Tibial nerve (tissue), 4 donors: Measurements from ENCODE around the gene NUFIP2. TPM values are rescaled to one million over a fixed set of nuclear protein-coding genes. Genes with fewer than 3 reads are reported as not detected.
"Not testable (repeated sequence)": the region's sequence is repeated elsewhere in the genome, so short reads cannot be mapped to it uniquely, and the experiment has no call there.

Experiments
- DNase-seq, 2 donors: peaks; one replicate each; pipeline ENCODE4 v3.0.0-alpha.2; 2019; ENCODE audit warnings: low spot score in 2 of 2
- H3K27ac ChIP-seq, 4 donors: fragments of 200-600 bp; sonication (generic) in 3 of 4; one replicate each; pipeline ENCODE4 v1.5.1; 2017 to 2019; ENCODE audit warnings: mild to moderate bottlenecking in 1 of 4
- H3K27me3 ChIP-seq, 2 donors: fragments of 200-600 bp; sonication (generic) in 1 of 2; one replicate each; pipeline versions ENCODE4 v1.5.1 to v1.6.0; 2017 to 2019
- H3K36me3 ChIP-seq, 3 donors: fragments of 200-600 bp; sonication (generic); one replicate each; pipeline ENCODE4 v1.5.1; 2018 to 2019
- H3K4me1 ChIP-seq, 4 donors: fragments of 200-600 bp; sonication (generic) in 3 of 4; one replicate each; pipeline ENCODE4 v1.5.1; 2017 to 2019
- H3K4me3 ChIP-seq, 4 donors: fragments of 200-600 bp; sonication (generic) in 3 of 4; one replicate each; pipeline ENCODE4 v1.5.1; 2017 to 2019; ENCODE audit warnings: mild to moderate bottlenecking in 1 of 4, moderate library complexity in 1 of 4
- H3K9me3 ChIP-seq, 4 donors: fragments of 200-600 bp; sonication (generic) in 3 of 4; one replicate each; pipeline ENCODE4 v1.5.1; 2017 to 2019
- EP300 ChIP-seq, 2 donors: sonication (generic); formaldehyde crosslinking; IDR thresholded peaks; one replicate each; pipeline ENCODE4 v1.6.1; 2017; ENCODE audit warnings: antibody characterized with exemption in 2 of 2, mild to moderate bottlenecking in 1 of 2
- POLR2A ChIP-seq, 2 donors: fragments of 450-650 bp; IDR thresholded peaks; one replicate each; pipeline ENCODE4 v1.6.1; 2017; ENCODE audit warnings: antibody characterized with exemption in 2 of 2, mild to moderate bottlenecking in 2 of 2, moderate library complexity in 2 of 2
- WGBS, 2 donors: methylation state at CpG; one replicate each; pipeline ENCODE4 v1.1.5; 2018; 5-methylcytosine and 5-hydroxymethylcytosine counted together
- total RNA-seq, 4 donors: library from RNA; depleted of rRNA; stranded (reverse); fragments of >200 nt; gene quantifications; one replicate each; pipeline ENCODE4 v1.1.0, GENCODE V29; 2016
- TF ChIP-seq, protein P1 (sequence below), 5 experiments: fragments of 200-600 bp in 3 of 5; fragments of 450-650 bp in 2 of 5; sonication (generic) in 3 of 5; IDR thresholded peaks; one replicate each; pipeline ENCODE4 v1.5.1; 2016 to 2019; ENCODE audit warnings: antibody characterized with exemption in 5 of 5, mild to moderate bottlenecking in 3 of 5, moderate library complexity in 2 of 5

The NUFIP2 gene, protein sequence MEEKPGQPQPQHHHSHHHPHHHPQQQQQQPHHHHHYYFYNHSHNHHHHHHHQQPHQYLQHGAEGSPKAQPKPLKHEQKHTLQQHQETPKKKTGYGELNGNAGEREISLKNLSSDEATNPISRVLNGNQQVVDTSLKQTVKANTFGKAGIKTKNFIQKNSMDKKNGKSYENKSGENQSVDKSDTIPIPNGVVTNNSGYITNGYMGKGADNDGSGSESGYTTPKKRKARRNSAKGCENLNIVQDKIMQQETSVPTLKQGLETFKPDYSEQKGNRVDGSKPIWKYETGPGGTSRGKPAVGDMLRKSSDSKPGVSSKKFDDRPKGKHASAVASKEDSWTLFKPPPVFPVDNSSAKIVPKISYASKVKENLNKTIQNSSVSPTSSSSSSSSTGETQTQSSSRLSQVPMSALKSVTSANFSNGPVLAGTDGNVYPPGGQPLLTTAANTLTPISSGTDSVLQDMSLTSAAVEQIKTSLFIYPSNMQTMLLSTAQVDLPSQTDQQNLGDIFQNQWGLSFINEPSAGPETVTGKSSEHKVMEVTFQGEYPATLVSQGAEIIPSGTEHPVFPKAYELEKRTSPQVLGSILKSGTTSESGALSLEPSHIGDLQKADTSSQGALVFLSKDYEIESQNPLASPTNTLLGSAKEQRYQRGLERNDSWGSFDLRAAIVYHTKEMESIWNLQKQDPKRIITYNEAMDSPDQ
- total RNA-seq, result 10 to 100 TPM; 29.4 to 35.4 (median 32.4) TPM

DNA sequence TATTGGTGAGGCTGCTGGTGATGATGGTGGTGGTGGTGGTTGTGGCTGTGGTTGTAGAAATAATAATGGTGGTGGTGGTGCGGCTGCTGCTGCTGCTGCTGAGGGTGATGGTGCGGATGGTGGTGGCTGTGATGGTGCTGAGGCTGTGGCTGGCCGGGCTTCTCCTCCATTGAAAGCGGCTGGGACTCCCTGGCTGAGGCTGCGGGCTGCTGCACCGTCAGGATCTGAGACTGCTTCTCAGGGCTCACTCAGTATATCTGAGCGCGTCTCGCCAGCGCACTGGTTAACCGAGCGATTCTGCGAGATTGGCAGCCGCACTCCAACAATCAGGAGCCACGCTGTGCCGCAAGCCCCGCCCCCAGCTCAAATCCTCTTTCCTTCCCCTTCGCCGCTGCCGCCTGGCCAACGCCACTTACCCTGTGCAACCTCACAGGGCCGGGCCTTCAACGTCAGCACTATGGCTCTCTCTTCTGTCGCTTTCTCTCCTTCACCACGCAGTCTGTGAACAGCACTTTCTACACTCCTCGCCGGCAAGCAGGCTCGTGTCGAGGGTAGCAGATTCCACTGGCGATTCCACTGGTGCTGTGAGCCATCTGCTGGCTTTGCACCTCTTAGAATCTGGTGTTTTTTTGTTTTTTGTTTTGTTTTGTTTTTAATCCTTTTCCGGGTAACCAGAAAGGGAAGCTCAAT is at the start of gene NUFIP2:
Gene NUFIP2 (minus strand): TSS at position 259 of the 690 bp plus-strand sequence. CDS start 89 bp downstream, at position 170.
- DNase-seq, result peak; percentile 98 to 99
- Histone ChIP-seq H3K27me3 (no peaks in the 10 kb centered on the region), H3K4me1 (peaks cover 3 to 37% (median 30%) of the 10 kb centered on the region in 4 donors), H3K27ac (peak within 1 kb of the TSS; percentile 98 to 100 (median 99)), H3K4me3 (peak within 1 kb of the TSS; percentile 95 to 99 (median 99)), H3K36me3 (no peaks in the 10 kb centered on the region), H3K9me3 (no peaks in the 10 kb centered on the region)
- TF ChIP-seq POLR2A (IDR thresholded peaks at IDR 0.05) (peak; percentile 97 to 100), EP300 (IDR thresholded peaks at IDR 0.05) (peak; percentile 67 to 100)
- TF ChIP-seq, protein P1, sequence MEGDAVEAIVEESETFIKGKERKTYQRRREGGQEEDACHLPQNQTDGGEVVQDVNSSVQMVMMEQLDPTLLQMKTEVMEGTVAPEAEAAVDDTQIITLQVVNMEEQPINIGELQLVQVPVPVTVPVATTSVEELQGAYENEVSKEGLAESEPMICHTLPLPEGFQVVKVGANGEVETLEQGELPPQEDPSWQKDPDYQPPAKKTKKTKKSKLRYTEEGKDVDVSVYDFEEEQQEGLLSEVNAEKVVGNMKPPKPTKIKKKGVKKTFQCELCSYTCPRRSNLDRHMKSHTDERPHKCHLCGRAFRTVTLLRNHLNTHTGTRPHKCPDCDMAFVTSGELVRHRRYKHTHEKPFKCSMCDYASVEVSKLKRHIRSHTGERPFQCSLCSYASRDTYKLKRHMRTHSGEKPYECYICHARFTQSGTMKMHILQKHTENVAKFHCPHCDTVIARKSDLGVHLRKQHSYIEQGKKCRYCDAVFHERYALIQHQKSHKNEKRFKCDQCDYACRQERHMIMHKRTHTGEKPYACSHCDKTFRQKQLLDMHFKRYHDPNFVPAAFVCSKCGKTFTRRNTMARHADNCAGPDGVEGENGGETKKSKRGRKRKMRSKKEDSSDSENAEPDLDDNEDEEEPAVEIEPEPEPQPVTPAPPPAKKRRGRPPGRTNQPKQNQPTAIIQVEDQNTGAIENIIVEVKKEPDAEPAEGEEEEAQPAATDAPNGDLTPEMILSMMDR (IDR thresholded peaks at IDR 0.05), result peak in 2 of 5 experiments; percentile 28 to 55
- 0% methylated on average over 31 of the region's 31 CpGs for WGBS, 2 donors

DNA sequence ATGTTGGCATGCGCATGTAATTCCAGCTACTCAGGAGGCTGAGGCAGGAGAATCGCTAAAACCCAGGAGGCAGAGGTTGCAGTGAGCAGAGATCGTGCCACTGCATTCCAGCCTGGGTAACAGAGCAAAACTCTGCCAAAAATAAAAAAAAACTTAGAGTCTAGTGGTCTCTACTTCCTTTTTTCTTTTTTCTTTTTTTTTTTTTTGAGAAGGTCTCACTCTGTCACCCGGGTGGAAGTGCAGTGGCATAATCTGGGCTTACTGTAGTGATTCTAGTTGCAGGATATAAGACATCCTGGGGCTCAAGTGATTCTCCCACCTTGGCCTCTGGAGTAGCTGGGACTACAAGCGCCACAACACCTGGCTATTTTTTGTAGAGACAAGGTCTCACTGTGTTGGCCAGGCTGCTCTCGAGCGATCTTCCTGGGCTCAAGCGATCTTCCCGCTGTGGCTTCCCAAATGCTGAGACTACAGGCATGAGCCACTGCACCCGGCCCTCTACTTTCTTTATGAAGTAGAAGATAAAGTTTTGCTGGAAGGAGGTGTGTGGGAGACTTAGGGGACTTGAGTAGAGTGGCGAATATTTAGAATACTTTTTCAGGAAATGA is 48.3 kb upstream of the NUFIP2 start:
- DNase-seq, result no peak
- Histone ChIP-seq H3K9me3 (no peaks in the 10 kb centered on the region), H3K4me1 (no peaks in the 10 kb centered on the region), H3K4me3 (no peak overlapping the region), H3K27me3 (peaks cover 0 to 3% of the 10 kb centered on the region in 2 donors), H3K27ac (no peak overlapping the region), H3K36me3 (no peaks in the 10 kb centered on the region)
- TF ChIP-seq, protein P1 (IDR thresholded peaks at IDR 0.05), result no peak
- no peak for TF ChIP-seq EP300 (IDR thresholded peaks at IDR 0.05)
- no peak for TF ChIP-seq POLR2A (IDR thresholded peaks at IDR 0.05)
- 79 to 80% methylated on average over 11 of the region's 11 CpGs for WGBS, 2 donors

DNA sequence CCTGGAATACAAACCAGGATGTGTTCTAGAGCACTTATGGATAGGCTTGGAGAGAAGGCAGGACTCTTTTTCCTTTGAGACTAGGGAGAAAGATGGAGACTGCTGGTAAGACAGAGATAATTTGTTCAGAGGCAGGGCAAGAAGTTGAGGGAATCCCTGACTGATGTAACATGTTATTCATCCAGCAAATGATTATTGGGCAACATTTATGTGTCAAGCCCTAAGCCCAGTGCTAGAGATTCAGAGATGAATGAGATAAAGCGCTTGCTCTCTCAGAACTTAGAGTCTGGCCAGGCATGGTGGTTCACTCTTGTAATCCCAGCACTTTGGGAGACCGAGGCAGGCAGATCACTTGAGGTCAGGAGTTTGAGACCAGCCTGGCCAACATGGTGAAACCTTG is 47.8 kb upstream of the NUFIP2 start:
- no peak for DNase-seq
- H3K27me3 ChIP-seq, result peaks cover 0 to 3% of the 10 kb centered on the region in 2 donors
- 88 to 93% methylated on average over 2 of the region's 2 CpGs for WGBS, 2 donors
- TF ChIP-seq, protein P1 (IDR thresholded peaks at IDR 0.05), result no peak
- TF ChIP-seq EP300 (IDR thresholded peaks at IDR 0.05) (no peak), POLR2A (IDR thresholded peaks at IDR 0.05) (no peak)
- H3K36me3 ChIP-seq, result no peaks in the 10 kb centered on the region
- no peak overlapping the region for H3K27ac ChIP-seq
- H3K4me1 ChIP-seq, result no peaks in the 10 kb centered on the region
- no peak overlapping the region for H3K4me3 ChIP-seq
- no peaks in the 10 kb centered on the region for H3K9me3 ChIP-seq

DNA sequence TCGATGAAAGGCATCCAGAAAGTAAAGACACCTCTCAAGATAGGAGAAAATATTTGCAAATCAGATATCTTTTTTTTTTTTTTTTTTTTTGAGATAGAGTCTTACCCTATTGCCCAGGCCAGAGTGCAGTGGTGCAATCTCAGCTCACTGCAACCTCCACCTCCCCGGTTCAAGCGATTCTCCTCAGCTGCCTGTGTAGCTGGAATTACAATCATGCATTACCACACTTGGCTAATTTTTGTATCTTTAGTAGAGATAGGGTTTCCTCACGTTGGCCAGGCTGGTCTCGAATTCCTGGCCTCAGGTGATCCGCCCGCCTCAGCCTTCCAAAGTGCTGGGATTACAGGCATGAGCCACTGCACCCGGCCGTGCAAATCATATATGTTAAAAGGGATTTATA is 45.1 kb upstream of the NUFIP2 start:
- H3K36me3 ChIP-seq, result not testable (repeated sequence)

DNA sequence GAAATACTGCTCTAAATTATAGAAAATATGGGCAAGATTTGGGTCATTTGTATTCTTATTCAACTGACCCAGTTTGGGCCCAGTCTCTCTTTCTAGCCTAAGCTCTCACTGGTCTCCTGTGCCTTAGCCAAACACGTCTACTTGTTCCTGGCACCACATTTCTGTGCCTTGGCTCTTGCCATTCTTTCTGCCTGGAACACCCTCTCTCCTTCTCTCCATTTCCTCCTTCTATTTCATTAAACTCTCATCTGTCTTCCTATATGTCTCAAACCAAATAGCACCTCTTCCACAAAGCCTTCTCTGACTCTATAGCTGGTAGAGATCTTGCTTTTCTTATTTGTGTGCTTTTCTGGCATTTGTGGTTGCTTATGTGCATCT is 37.7 kb upstream of the NUFIP2 start:
- no peaks in the 10 kb centered on the region for H3K27me3 ChIP-seq
- WGBS, 2 donors, result 55 to 62% methylated on average over 1 of the region's 1 CpG
- H3K4me3 ChIP-seq, result no peak overlapping the region
- no peak for DNase-seq
- H3K4me1 ChIP-seq, result no peaks in the 10 kb centered on the region
- no peak overlapping the region for H3K27ac ChIP-seq
- H3K9me3 ChIP-seq, result no peaks in the 10 kb centered on the region
- H3K36me3 ChIP-seq, result no peaks in the 10 kb centered on the region
- TF ChIP-seq, protein P1 (IDR thresholded peaks at IDR 0.05), result no peak
- TF ChIP-seq POLR2A (IDR thresholded peaks at IDR 0.05) (no peak), EP300 (IDR thresholded peaks at IDR 0.05) (no peak)

More for the DNA sequence above, 45.1 kb upstream of the NUFIP2 start:
- H3K4me3 ChIP-seq, H3K9me3 ChIP-seq, H3K27me3 ChIP-seq, DNase-seq, H3K4me1 ChIP-seq, H3K27ac ChIP-seq: not testable (repeated sequence)
- 81 to 86% methylated on average over 9 of the region's 9 CpGs for WGBS, 2 donors
